Breast epithelium (tissue), 3 donors: ENCODE measurements around the gene SMIM24.
A peak's percentile ranks its signal among the peaks of the same experiment; 100 is the strongest.

Experiments
- CTCF ChIP-seq, 3 donors: fragments of 450-650 bp; IDR thresholded peaks; one replicate each; pipeline ENCODE4 v1.5.1; 2016 to 2017; ENCODE audit warnings: antibody characterized with exemption in 3 of 3, mild to moderate bottlenecking in 3 of 3, moderate library complexity in 3 of 3
- POLR2A ChIP-seq: fragments of 450-650 bp; IDR thresholded peaks from one replicate; pipeline ENCODE4 v1.6.1; 2016; ENCODE audit warnings: antibody characterized with exemption, mild to moderate bottlenecking, moderate library complexity
- POLR2AphosphoS5 ChIP-seq, 3 donors: sonication (generic); formaldehyde crosslinking; IDR thresholded peaks; one replicate each; pipeline ENCODE4 v1.6.1; 2017; ENCODE audit warnings: antibody characterized with exemption in 3 of 3

- TF ChIP-seq CTCF (IDR thresholded peaks at IDR 0.05): no peak
- no peak for TF ChIP-seq POLR2A
- TF ChIP-seq POLR2AphosphoS5 (IDR thresholded peaks at IDR 0.05): peak; percentile 92 to 97 (median 94)
Measured at GRCh38 chr19:3500429-3501101, 20.2 kb upstream of the SMIM24 start, which contains the start of gene DOHH.
